GM23248 (cell line): ENCODE measurements around the gene IFT52. TPM values are rescaled to one million over a fixed set of nuclear protein-coding genes. Genes with fewer than 3 reads are reported as not detected.

ENCODE experiments used
- DNase-seq: peaks from one replicate; pipeline ENCODE4 v3.0.0-alpha.2; 2015
- H2AFZ ChIP-seq: fragments of 200-600 bp; sonication (generic); 2 replicates; pipeline ENCODE4 v1.6.1; 2016; ENCODE audit warnings: antibody characterized with exemption
- H3F3A ChIP-seq: fragments of 200-600 bp; sonication (generic); 2 replicates; pipeline ENCODE4 v1.6.1; 2016; ENCODE audit warnings: mild to moderate bottlenecking, antibody characterized with exemption, mixed run types; ENCODE audit not compliant: insufficient read depth
- H3K27ac ChIP-seq: fragments of 200-600 bp; sonication (generic); 2 replicates; pipeline ENCODE4 v1.5.1; 2016; ENCODE audit warnings: mild to moderate bottlenecking
- H3K27me3 ChIP-seq: fragments of 200-600 bp; sonication (generic); replicated peaks from 2 replicates; pipeline ENCODE4 v1.6.1; 2016; ENCODE audit warnings: mild to moderate bottlenecking; ENCODE audit not compliant: insufficient read depth
- H3K36me3 ChIP-seq: fragments of 200-600 bp; sonication (generic); 2 replicates; pipeline ENCODE4 v1.6.1; 2016; ENCODE audit warnings: low read depth, mild to moderate bottlenecking
- H3K4me1 ChIP-seq: fragments of 200-600 bp; sonication (generic); 2 replicates; pipeline ENCODE4 v1.6.1; 2016; ENCODE audit warnings: mild to moderate bottlenecking; ENCODE audit not compliant: insufficient read depth
- H3K4me2 ChIP-seq: fragments of 200-600 bp; sonication (generic); one replicate; pipeline ENCODE4 v1.6.1; 2016; ENCODE audit warnings: mild to moderate bottlenecking; ENCODE audit not compliant: unreplicated experiment
- H3K4me3 ChIP-seq: fragments of 200-600 bp; sonication (generic); 2 replicates; pipeline ENCODE4 v1.5.1; 2016; ENCODE audit warnings: mild to moderate bottlenecking
- H3K79me2 ChIP-seq: fragments of 200-600 bp; sonication (generic); 2 replicates; pipeline ENCODE4 v1.6.1; 2016; ENCODE audit warnings: mild to moderate bottlenecking; ENCODE audit not compliant: insufficient read depth
- H3K9ac ChIP-seq: fragments of 200-600 bp; sonication (generic); 2 replicates; pipeline ENCODE4 v1.6.1; 2016; ENCODE audit warnings: mild to moderate bottlenecking
- H3K9me2 ChIP-seq: fragments of 200-600 bp; sonication (generic); 2 replicates; pipeline ENCODE4 v1.6.1; 2016; ENCODE audit warnings: mixed run types, mild to moderate bottlenecking, moderate library complexity; ENCODE audit not compliant: insufficient read depth
- H3K9me3 ChIP-seq: fragments of 200-600 bp; sonication (generic); one replicate; pipeline ENCODE4 v1.6.1; 2017; ENCODE audit warnings: low read depth
- H4K20me1 ChIP-seq: fragments of 200-600 bp; sonication (generic); 2 replicates; pipeline ENCODE4 v1.6.0; 2016; ENCODE audit not compliant: insufficient read depth
- EZH2 ChIP-seq: fragments of 200-600 bp; sonication (generic); IDR thresholded peaks from 2 replicates; pipeline ENCODE4 v1.6.1; 2018; ENCODE audit warnings: antibody characterized with exemption, mild to moderate bottlenecking; ENCODE audit not compliant: insufficient read depth, poor library complexity, severe bottlenecking
- EZH2phosphoT487 ChIP-seq: fragments of 200-600 bp; sonication (generic); IDR thresholded peaks from 2 replicates; pipeline ENCODE4 v1.6.1; 2018; ENCODE audit warnings: antibody characterized with exemption, moderate library complexity, mild to moderate bottlenecking, low read depth; ENCODE audit not compliant: insufficient read depth
- WGBS, 2 experiments: methylation state at CpG; one replicate each; pipeline ENCODE4 v1.1.6; 2015 to 2017; ENCODE audit warnings: low lambda C conversion rate in 2 of 2, low coverage in 1 of 2; ENCODE audit errors: missing lambda C conversion rate in 2 of 2; 5-methylcytosine and 5-hydroxymethylcytosine counted together
- in situ Hi-C: fragments of 300-500 bp; cut with MboI; formaldehyde crosslinking; loops from 2 replicates; pipeline ENCODE4 v1.15.0; 2020
- polyA plus RNA-seq: library from polyadenylated mRNA; unstranded; fragments of >200 nt; fragmentation: Nextera tagmentation; extraction: Ambion mirVana; gene quantifications from 2 replicates; pipeline ENCODE4 v1.2.1, GENCODE V29; 2016
- total RNA-seq: library from RNA; depleted of rRNA; stranded (reverse); fragments of >200 nt; shearing (Covaris generic); gene quantifications from 2 replicates; pipeline ENCODE4 v1.2.3, GENCODE V29; 2014

IFT52 gene
- total and polyA plus RNA-seq, 2 experiments from 2014 or later: 40.2 to 51.7 TPM

GRCh38 chr20:43667341-43668132, 76.8 kb downstream of the IFT52 start:
- Histone ChIP-seq H3K27ac (no peak overlapping the region), H2AFZ (peak overlapping the region; percentile 65), H3K4me3 (peak overlapping the region; percentile 59), H3F3A (peaks cover 5% of the 10 kb centered on the region; the same call in 1 of the 2 replicates), H4K20me1 (no peaks in the 10 kb centered on the region), H3K9me3 (no peaks in the 10 kb centered on the region), H3K4me1 (peaks cover 6% of the 10 kb centered on the region; the same call in 1 of the 2 replicates), H3K36me3 (no peaks in the 10 kb centered on the region), H3K9ac (peak overlapping the region; percentile 61), H3K27me3 (no peaks in the 10 kb centered on the region), H3K4me2 (peak overlapping the region; percentile 62), H3K79me2 (no peaks in the 10 kb centered on the region), H3K9me2 (no peaks in the 10 kb centered on the region)
- TF ChIP-seq EZH2 (no peak), EZH2phosphoT487 (no peak)
- peak; percentile 35 for DNase-seq
- in situ Hi-C loops: no loop called here
- 9 to 11% methylated on average over 28 to 32 of the region's 34 CpGs for WGBS, 2 experiments

DNA sequence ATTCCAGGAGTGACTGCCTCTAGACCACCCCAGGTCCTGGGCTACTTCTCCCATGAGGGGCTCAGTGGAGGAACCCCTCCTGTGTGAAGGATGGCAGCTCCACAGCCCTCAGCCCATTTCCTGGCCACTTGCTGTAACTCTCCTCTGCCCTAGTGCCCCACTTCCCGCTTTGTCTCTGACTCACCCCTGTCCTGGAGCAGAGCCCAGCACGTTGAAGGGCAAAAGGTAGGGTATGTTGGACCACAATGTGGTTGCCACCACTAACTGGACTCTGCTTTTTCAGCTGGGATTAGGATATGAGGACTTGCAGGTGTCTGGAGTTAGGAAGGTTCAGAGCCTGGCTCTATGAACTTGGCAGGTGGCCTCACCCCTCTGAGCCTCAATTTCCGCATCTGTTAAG, 78.6 kb downstream of the IFT52 start:
- H3K79me2 ChIP-seq: no peaks in the 10 kb centered on the region
- H3K36me3 ChIP-seq: no peaks in the 10 kb centered on the region
- H3K9me3 ChIP-seq: no peaks in the 10 kb centered on the region
- 67 to 75% methylated on average over 3 of the region's 3 CpGs for WGBS, 2 experiments
- no peak overlapping the region for H2AFZ ChIP-seq
- no peak overlapping the region for H3K4me3 ChIP-seq
- no peaks in the 10 kb centered on the region for H3K9me2 ChIP-seq
- H3K9ac ChIP-seq: no peak overlapping the region
- H3F3A ChIP-seq: peaks cover under 1% of the 10 kb centered on the region; the same call in 1 of the 2 replicates
- no peak overlapping the region for H3K27ac ChIP-seq
- H3K4me1 ChIP-seq: peaks cover 6% of the 10 kb centered on the region; the same call in 1 of the 2 replicates
- in situ Hi-C loops: no loop called here
- H4K20me1 ChIP-seq: no peaks in the 10 kb centered on the region
- H3K4me2 ChIP-seq: no peak overlapping the region
- H3K27me3 ChIP-seq: no peaks in the 10 kb centered on the region
- DNase-seq: peak; percentile 32
- TF ChIP-seq EZH2: no peak
- TF ChIP-seq EZH2phosphoT487: no peak

- Histone ChIP-seq H3K36me3 (no peaks in the 10 kb centered on the region), H4K20me1 (no peaks in the 10 kb centered on the region), H3K4me3 (no peak overlapping the region), H3K9me2 (no peaks in the 10 kb centered on the region), H2AFZ (no peak overlapping the region), H3K4me2 (no peak overlapping the region), H3K79me2 (no peaks in the 10 kb centered on the region), H3K9me3 (no peaks in the 10 kb centered on the region), H3K4me1 (peaks cover 6% of the 10 kb centered on the region; the same call in 1 of the 2 replicates), H3F3A (no peaks in the 10 kb centered on the region), H3K9ac (no peak overlapping the region), H3K27ac (no peak overlapping the region), H3K27me3 (no peaks in the 10 kb centered on the region)
- no peak for DNase-seq
- in situ Hi-C loops: no loop called here
- WGBS, 2 experiments: 93 to 94% methylated on average over 2 of the region's 2 CpGs
- TF ChIP-seq EZH2phosphoT487 (no peak), EZH2 (no peak)
These were observed 79.7 kb downstream of the IFT52 start for GRCh38 chr20:43670423-43670822.

DNA sequence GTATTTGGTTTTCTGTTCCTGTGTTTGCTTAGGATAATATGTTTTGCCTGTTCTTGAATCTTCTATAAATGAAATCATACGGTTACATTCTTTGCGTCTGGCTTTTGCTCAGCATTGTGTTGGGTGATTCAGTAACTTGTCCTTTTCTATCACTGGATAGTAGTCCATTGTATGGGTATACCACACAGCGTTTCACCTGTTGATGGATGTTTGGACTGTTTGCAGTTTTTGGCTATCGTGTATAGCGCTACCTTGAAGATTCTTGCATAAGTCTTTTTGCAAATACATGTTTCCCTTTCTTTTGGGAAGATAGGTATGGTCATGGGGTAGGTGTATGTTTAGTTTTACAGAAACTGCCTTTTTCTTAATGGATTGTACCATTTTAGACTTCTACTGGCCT, 85.6 kb downstream of the IFT52 start:
- H3K79me2 ChIP-seq: no peaks in the 10 kb centered on the region
- H3K4me1 ChIP-seq: no peaks in the 10 kb centered on the region
- DNase-seq: no peak
- no peaks in the 10 kb centered on the region for H3K36me3 ChIP-seq
- no peak overlapping the region for H3K27ac ChIP-seq
- no peaks in the 10 kb centered on the region for H4K20me1 ChIP-seq
- H3K9me2 ChIP-seq: no peaks in the 10 kb centered on the region
- no peak overlapping the region for H3K4me3 ChIP-seq
- H3K27me3 ChIP-seq: no peaks in the 10 kb centered on the region
- in situ Hi-C loops: no loop called here
- no peak overlapping the region for H3K4me2 ChIP-seq
- no peaks in the 10 kb centered on the region for H3K9me3 ChIP-seq
- WGBS, 2 experiments: 84 to 91% methylated on average over 5 of the region's 5 CpGs
- no peak overlapping the region for H2AFZ ChIP-seq
- H3K9ac ChIP-seq: no peak overlapping the region
- no peaks in the 10 kb centered on the region for H3F3A ChIP-seq
- TF ChIP-seq EZH2: no peak
- TF ChIP-seq EZH2phosphoT487: no peak
